HG03439 (cell line): ENCODE results near the gene SFRP5.

Experiments
- ATAC-seq: cut with Tn5 transposase; IDR thresholded peaks from one replicate; pipeline ENCODE4 v1.9.1; 2021; ENCODE audit warnings: mild to moderate bottlenecking, moderate library complexity; ENCODE audit not compliant: unreplicated experiment

The SFRP5 gene

GRCh38 chr10:97737770-97738265, 34.0 kb downstream of the SFRP5 start:
- no peak for ATAC-seq

GRCh38 chr10:97736902-97737769, 34.7 kb downstream of the SFRP5 start, which contains the start of gene ZFYVE27:
TSS of gene ZFYVE27 (plus strand) at chr10:97737128. CDS start at chr10:97738478, 1,350 bp downstream.
- ATAC-seq, result peak; percentile 78

GRCh38 chr10:97736403-97736901, 35.3 kb downstream of the SFRP5 start:
- ATAC-seq, result peak; percentile 28

- ATAC-seq, result no peak
Measured at GRCh38 chr10:97734021-97734420, 37.8 kb downstream of the SFRP5 start.

- ATAC-seq, result no peak
Measured at GRCh38 chr10:97733256-97733655, 38.5 kb downstream of the SFRP5 start.

- no peak for ATAC-seq
Measured at GRCh38 chr10:97732052-97732359, 39.8 kb downstream of the SFRP5 start.

- no peak for ATAC-seq
Measured at GRCh38 chr10:97731346-97732051, 40.3 kb downstream of the SFRP5 start.

- no peak for ATAC-seq
Measured at GRCh38 chr10:97729014-97729413, 42.8 kb downstream of the SFRP5 start.

- no peak for ATAC-seq
Measured at GRCh38 chr10:97726636-97727178, 45.1 kb downstream of the SFRP5 start.

GRCh38 chr10:97724341-97724941, 47.4 kb downstream of the SFRP5 start:
- ATAC-seq, result no peak

- no peak for ATAC-seq
Measured at GRCh38 chr10:97723001-97723400, 48.8 kb downstream of the SFRP5 start.

GRCh38 chr10:97721871-97722780, 49.7 kb downstream of the SFRP5 start:
- no peak for ATAC-seq

- ATAC-seq, result no peak
Measured at GRCh38 chr10:97719602-97720001, 52.2 kb downstream of the SFRP5 start.

GRCh38 chr10:97718659-97719142, 53.1 kb downstream of the SFRP5 start:
- no peak for ATAC-seq

- ATAC-seq, result no peak
Measured at GRCh38 chr10:97718178-97718577, 53.6 kb downstream of the SFRP5 start.

GRCh38 chr10:97717627-97718026, 54.2 kb downstream of the SFRP5 start:
- ATAC-seq, result no peak
